DMS53 (cell line): ENCODE measurements around the gene PIM3.
"Not testable (repeated sequence)": the region's sequence is repeated elsewhere in the genome, so short reads cannot be mapped to it uniquely, and the experiment has no call there.

Experiments used
- DNase-seq: peaks from one replicate; lab custom pipeline; 2025; lab: John Stamatoyannopoulos, UW

Gene PIM3

DNA sequence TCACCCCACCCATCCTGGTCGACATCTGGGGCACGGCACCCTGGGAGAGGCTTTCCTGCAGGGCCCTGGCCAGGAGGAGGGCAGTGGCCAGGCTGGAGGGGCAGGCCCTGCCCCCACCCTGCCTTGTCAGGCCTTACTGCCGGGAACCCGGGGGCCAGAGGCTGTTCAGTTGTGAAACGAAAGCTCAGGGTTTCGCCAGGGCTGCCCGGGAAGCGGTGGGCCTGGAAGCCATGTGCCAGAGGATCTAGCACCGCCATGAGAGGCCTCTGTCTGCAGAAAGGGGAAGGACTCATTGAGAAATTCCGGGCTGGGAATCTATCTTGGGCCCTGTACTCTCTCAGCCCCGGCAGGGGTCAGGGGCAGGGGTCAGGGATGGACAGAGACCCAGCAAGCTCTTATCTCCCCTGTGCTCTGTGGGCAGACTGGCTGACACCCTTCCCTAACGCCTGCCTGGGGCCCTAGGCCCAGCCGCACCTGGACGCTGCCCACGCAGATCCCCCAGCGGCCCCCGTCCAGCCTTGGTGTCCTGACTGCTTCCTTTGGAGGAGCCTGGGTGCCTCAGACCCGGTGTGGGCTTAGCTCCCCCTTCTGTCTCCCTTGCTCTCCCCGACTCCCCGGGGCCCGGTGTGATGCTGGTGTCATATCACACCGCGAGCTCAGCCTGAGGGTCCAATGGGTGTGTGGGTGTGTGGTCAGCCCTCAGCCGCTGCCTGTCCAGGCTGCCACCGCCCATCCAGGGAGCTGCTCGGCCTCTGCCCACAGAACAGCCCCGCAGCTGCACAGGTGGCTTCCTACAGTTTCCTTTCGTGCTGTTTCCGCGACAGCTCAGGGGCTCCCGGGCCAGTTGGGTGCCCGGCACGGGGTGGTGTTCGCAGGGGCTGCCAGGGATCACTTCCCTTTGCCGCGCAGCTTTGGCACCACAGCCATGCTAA lies 6.5 kb downstream of the PIM3 start:
- no peak for DNase-seq

GRCh38 chr22:49967706-49968208 lies 7.2 kb downstream of the PIM3 start:
- DNase-seq: no peak

- no peak for DNase-seq
Measured at GRCh38 chr22:49968313-49968830, 7.8 kb downstream of the PIM3 start.

- no peak for DNase-seq
Measured at GRCh38 chr22:49968831-49969661, 8.5 kb downstream of the PIM3 start.

DNA sequence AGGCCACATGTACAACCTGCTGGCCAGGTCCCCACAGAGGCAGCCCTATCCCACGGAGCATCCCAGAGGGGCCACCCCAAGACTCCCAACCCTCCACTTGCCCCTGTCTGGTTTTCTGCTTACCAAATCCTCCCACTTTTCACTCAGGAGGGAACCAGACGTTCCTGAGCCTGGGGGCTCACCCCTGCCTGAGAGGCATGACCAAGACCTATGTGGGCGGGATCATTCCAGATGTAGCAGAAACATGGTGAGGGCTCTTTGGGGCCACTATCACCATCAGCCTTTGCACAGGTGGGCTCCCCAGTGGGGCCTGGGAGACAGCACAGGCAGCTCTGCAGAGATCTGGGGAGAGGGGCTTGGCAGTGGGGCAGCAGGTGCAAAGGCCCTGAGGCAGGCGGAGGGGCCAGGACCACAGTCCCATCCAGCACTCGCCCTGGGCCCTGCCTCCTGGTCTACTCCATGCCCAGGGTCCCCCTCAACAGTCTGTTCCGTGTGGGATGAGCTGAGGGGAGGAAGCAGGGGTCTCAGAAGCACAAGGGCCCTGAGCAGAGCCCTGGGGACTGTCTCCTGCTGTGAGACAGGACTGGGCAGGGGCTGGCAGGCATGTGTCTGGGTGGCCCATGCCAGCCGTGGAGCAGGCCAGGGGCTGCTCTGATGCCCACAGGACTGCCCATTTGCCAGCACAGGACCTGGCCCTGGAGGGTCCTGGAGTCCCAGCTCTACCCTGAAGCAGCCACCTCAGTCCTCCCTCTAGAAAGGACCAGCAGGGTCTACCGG lies 9.4 kb downstream of the PIM3 start:
- DNase-seq: no peak

GRCh38 chr22:49970528-49971231 lies 10.1 kb downstream of the PIM3 start:
- DNase-seq: peak; percentile 99

DNA sequence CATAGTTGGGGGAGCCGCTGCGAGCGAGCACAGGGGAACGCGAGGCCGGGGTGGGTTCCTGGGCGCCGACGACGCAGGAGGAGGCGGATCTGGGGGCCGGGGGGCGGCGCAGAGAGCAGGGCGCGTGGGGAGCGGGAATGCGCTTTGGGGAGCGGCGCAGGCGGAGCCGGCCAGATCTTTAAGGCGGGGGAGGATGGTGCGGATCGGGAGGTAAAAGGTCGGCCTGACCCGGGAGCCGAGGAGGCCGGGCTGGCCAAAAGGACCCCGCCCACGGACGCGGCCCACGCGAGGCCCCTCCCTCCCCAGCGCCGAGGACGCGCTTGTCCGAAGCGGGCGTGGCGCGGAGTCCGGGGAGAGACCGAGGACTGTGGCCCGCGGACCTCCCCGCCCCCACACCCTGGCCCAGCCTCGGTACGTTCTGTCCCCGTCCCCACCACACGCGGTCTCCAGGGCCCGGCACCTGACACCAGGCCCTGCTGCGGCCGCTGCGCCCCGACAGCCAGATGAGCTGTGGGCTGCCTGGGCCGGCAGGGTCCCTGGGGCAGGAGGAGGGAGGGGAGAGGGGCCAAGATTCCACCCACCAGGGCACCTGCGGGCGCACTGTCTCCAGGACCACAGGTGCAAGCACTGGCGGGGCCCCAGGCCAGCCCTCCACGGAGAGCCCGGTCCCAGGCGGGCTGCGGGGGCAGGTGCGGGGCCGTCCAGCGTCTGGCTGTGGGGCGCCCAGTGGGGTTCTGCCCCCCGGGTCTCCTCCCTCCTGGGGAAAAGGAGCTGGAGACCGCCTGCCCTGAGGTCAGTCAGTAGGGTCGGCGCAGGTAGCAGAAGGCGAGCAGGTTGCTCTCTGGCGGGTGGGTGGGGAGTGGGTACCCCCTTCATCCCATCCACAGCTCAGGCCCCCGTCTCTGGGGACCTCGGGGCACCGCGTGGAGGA lies 10.9 kb downstream of the PIM3 start:
- DNase-seq: peak; percentile 85

DNA sequence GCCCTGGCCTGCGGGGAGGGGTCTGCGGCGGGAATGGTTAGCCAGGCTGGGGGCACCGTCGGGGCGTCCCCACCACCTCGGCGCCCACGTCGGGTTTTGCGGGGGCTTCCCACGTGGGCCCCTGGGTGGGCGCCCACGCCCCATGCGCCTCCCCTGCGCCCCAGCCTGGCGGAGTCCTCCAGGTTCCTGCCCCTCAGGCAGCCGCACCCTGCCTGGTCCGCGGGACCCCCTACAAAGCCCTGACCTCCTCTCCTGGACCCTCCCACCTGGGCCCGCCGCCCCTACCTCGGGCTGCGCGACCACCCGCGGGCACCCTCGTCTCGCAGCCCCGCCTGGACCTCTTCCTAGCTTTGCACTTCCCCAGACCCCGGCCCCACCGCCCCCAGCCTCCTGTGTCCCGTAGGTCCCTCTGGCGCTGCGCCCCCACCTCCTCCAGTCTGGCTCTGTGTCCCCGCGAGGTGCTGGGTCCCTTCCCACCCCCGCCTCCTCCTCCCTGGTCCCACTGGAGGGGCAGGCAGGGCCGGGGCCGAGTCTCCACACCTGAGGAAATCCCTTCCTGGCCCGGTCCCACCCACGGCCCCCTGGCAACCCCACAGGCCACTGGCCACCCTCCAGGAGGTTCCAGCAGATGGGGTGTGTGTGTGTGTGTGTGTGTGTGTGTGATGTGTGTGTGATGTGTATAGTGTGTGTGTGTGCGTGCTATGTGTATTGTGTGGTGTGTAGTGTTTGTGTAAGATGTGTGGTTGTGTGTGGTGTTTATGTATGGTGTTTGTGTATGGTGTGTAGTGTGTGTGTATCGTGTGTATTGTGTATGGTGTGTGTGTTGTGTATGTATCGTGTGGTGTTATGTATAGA lies 11.8 kb downstream of the PIM3 start:
- no peak for DNase-seq

DNA sequence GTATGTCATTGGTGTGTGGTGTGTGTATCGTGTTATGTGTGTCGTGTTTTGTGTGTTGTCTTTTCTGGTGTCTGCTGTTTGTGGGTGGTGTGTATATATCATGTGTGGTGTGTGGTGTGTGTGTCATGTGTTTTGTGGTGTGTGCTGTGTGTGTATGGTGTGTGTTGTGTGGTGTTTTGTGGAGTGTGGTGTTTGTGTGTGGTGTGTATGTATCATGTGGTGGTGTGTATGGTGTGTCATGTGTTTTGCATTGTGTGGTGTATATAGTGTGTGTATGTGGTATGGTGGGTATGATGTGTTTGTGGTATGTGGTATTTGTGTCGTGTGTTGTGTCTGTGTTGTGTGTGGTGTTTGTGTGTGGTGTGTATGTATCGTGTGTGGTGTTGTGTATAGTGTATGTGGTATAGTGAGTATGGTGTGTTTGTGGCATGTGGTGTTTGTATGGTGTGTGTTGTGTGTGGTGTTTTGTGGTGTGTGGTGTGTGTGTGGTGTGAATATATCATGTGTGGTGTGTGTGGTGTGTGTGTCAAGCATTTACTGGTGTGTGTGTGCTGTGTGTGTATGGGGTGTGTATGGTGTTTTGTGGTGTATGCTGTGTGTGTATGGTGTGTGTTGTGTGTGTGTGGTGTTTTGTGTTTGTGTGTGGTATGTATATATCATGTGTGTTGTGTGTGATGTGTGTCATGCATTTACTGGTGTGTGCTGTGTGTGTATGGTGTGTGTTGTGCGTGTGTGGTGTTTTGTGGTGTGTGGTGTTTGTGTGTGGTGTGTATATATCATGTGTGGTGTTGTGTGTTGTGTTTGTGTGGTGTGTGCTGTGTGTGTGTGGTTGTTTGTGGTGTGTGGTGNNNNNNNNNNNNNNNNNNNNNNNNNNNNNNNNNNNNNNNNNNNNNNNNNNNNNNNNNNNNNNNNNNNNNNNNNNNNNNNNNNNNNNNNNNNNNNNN lies 12.7 kb downstream of the PIM3 start:
- no peak for DNase-seq

GRCh38 chr22:49975543-49976389 lies 15.2 kb downstream of the PIM3 start:
- no peak for DNase-seq

- no peak for DNase-seq
Measured at GRCh38 chr22:49976439-49977175, 16.0 kb downstream of the PIM3 start.

GRCh38 chr22:49977578-49977977 lies 17.0 kb downstream of the PIM3 start:
- DNase-seq: no peak

DNA sequence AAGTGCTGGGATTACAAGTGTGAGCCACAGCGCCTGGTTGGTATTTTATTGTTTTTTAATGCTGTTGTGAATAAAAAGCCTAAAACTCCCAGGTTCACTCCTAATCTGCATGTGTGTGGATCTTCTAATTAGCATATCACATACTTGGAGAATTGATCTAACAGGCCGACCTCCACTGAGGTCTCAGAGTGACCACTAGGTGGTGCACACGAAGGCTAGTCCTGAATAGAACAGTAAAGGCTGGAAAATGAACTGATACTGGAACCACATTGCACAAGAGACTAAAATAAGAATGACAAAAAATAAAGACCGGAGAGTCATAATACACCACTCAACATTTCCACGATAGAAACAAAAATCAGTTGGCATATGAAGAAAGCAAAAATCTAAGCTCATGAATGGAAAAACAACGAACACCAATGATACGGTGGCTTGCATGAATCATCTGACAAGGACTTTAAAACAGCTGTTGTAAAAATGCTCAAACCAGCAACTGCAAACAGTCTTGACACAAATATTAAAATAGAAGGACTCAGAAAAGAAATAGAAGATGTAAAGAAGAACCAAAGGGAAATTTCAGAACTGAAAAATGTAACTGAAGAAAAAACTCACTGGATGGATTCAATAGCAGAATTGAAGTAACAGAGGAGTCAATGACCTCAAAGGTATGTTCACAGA lies 19.2 kb downstream of the PIM3 start:
- peak; percentile 69 for DNase-seq

DNA sequence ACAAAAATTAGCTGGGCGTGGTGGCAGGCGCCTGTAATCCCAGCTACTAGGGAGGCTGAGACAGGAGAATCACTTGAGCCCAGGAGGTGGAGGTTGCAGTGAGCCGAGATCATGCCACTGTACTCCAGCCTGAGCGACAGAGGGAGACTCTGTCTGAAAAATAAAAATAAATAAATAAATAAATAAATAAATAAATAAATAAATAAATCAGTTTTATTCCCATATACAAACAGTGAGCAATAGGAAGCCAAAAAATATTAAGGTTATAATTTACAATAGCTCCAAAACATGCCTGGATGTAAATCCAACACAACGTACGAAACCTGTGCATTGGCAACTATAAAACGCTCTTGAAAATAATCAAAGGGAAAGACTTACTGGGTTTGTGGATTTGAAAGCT lies 21.2 kb downstream of the PIM3 start:
- DNase-seq: not testable (repeated sequence)
